Measurements from ENCODE around the gene RAI14.

RAI14 gene

GRCh38 chr5:34680896-34681295 lies 24.8 kb downstream of the RAI14 start:
- FAIRE-seq = no peak

- no peak for FAIRE-seq
These were observed 26.9 kb downstream of the RAI14 start for GRCh38 chr5:34682926-34683623.

GRCh38 chr5:34684281-34684979 lies 28.3 kb downstream of the RAI14 start:
- no peak for FAIRE-seq

DNA sequence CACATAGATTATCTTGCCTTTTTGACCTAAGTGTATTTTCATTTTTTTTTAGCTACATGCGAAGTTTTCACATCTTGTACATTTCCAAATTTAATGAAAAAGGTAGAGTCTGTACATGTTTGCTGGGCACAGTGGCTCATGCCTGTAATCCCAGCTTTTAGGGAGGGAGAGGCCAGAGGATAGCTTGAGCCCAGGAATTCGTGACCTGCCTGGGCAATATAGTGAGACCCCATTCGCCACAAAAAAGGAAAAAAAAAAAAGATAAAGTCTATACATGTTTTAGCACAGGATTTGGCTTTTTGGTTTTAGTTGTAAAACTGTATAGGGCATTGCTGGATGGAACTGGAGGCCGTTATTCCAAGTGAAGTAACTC lies 28.8 kb downstream of the RAI14 start:
- no peak for FAIRE-seq

DNA sequence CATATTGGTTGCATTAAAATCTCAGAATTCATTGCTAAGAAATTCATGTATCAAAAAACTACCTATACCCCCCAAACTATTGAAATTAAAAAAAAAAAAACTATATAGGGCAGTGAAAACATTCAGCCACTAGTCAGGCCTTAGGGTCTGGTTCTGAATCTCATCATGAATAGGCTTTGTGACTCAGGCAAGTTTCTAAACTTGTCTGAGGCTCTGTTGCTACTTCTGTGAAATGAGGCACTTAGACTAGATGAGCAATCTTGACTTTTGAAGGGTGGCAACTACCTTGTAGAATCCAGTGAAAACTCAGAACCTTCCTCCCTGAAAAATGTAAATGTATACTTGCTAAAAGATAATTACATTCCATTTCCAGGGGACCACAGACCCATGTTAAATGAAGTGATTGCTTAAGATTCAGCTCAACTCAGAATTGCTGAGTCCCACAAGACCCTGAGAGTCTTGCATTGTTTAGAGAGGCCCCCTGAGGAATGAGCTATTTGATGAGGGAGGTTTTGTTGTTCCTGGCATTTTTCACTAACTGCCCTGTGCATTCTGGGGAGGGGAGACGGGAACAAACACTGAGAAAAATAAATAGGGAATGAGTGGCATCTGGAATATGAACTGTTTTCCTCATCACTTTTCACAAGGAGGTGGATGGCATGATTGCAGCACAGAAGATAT lies 29.5 kb downstream of the RAI14 start:
- no peak for FAIRE-seq

DNA sequence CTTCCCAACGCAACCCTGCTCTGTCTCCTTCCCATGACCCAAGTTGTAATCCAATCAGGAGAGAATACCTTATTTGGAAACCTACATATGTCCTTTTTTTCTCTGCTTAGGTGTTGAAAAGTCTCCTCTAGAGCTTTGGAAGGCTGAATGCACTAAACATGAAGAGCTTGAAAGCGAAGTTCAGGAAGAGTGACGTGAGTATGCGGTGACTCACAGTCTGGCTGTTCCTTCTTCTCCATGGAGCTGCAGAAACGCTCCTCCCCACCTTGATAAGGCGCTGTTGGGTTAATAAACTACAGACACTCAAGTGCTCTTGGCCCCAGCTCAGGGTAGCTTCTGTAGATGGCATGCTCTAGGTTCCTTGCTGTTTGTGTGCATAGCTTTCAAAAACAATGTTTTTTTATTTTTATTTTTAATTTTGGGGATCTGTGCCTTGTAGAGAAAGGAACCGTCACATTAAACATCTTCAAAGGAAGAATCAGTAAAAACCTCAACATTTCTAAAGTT lies 30.7 kb downstream of the RAI14 start:
- no peak for FAIRE-seq

DNA sequence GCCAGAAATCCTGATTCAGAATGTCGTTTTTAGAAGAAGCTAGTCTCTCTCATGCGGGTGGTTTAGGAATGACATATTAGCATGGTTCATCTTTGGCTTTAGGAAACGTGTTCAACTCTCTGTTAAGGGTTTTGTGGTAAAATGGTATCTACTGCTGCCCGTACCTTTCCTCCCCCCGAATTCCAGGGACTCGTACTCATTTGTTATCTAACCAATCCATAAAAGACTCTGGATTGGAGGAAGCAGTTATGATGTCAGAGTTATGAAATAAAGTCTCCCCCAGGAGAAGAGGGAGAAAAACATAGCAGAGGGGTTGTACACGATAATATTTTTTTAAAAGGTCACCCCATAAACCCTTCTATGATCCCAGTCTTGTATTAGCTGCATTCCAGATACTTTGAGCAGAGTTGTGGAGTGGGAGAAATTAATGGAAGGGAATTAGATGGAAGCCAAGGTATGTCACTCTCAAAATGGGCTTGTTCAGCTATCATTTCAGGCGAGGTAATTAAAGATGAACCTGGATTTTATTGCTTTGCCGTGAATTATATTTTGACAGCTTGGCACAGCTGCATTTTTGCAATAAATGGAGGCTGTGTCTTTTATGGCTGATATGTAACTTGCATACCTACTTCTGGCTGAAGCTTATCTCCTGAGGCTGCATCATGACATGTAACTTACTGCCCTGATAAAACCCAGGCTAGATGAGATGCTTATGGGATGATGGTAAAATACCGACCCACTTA lies 31.3 kb downstream of the RAI14 start:
- no peak for FAIRE-seq

- no peak for FAIRE-seq
These were observed 32.1 kb downstream of the RAI14 start for GRCh38 chr5:34688015-34688810.

- no peak for FAIRE-seq
These were observed 34.2 kb downstream of the RAI14 start for GRCh38 chr5:34690301-34690700.

GRCh38 chr5:34690898-34691297 lies 34.8 kb downstream of the RAI14 start:
- no peak for FAIRE-seq

DNA sequence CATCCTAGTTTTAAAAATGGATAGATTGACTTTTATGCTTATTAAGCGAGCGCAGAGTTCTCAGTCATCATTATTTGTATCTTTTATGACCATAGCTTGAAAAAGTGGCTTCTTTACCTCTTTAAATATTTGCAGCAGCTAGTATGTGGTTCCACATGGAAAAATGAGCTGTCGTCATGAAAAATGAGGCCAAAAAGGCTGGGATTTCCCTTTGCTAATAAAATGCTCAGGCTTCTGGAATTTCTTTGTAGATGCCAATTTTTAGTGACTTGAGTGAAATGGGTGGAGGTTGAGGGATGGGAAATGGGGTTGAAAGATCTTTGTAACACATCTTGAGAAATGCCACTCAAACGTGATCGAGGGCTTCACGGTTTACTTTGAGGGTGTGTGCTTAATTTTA lies 35.2 kb downstream of the RAI14 start:
- no peak for FAIRE-seq

DNA sequence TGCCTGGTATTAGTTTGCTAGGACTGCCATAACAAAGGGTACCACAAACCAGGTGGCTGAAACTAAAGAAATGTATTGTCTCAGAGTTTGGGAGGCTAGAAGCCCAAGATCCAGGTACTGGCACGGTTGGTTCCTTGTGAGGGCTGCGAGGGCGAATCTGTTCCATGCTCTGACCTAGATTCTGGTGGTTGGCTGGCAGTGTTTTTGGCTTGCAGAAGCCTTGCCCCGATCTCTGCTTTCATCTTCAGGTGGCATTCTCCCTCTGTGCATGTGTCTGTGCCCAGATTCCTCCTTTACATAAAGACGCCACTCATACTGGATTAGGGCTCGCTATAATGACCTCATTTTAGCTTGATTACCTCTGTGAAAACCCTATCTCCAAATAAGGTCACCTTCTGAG lies 36.7 kb downstream of the RAI14 start:
- FAIRE-seq = no peak

GRCh38 chr5:34694012-34694411 lies 37.9 kb downstream of the RAI14 start:
- no peak for FAIRE-seq

DNA sequence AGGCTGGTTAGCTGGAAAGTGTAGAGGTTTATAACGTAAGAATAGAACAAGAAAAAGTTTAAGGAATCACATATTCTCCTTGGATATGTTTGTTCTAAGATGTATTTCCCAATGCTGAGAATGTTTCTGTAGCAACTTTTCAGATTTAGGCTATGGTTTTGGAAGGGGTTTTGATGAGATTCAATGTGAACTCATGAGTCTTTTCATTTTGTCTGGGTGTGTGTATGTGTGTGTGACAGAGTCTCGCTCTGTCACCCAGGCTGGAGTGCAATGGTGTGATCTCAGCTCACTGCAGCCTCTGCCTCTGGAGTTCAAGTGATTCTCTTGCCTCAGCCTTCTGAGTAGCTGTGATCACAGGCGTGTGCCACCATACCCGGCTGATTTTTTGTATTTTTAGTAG lies 38.6 kb downstream of the RAI14 start:
- no peak for FAIRE-seq

DNA sequence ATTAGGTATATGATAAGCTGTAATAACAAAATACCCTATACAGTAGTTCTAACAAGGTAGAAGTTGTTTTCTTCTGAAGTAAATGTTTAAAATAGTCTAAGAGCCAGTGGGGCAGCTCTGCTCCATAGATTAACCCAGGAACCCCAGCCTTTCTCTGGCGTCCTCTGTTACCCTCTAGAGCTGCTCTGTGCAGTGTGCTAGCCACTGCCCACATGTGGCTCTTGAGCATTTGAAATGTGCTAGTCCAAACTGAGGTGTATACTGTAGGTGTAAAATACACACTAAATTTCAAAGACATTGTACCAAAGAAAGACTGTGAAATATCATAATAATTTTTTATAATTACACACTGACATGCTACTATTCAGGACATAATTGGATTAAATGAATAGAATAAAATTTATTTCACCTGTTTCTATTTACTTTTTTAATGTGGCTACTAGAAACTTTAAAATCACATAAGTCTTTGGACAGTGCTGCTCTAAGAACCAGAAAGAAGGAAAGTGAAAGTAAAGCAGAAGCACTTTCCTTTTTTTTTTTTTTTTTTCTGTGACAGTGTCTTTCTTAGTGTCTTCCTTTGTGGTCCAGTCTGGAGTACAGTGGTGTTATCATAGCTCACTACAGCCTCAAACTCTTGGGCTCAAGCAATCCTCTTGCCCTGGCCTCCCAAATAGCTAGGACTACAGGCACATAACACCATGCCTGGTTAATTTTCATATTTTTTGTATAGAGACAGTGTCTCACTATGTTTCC lies 39.3 kb downstream of the RAI14 start:
- FAIRE-seq = no peak

DNA sequence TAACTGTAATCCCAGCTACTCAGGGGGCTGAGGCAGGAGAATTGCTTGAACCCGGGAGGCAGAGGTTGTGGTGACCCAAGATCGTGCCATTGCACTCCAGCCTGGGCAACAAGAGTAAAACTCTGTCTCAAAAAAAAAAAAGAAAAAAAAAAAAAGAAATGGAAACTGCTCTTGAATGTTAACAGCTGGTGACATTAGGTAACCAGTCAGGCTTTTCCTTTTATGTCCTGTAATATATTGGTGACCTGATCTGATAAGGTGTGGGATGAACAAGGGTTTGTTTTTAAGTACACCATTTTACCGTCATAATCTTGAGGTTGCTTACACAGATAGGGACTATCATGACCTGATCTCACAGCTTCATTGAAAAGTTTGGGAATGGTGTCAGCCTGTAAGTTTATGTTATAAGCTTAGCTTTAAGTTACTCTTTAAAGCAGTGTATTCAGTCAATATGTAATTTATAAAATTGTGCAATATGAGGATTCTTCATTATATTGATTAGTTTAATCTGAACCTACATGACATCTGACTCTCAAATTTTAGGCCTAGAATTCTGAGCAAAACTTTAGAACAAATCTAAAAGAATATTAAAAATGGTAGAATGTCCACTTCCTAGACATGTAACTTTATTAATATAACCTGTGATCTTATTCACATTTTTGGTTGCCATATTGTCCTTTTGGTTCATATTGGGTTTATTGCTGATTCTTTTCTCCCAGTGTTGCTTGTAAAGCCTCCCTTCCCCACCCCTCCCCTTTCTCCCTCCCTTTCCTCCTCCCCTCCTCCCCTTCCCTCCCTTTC lies 41.4 kb downstream of the RAI14 start:
- no peak for FAIRE-seq

DNA sequence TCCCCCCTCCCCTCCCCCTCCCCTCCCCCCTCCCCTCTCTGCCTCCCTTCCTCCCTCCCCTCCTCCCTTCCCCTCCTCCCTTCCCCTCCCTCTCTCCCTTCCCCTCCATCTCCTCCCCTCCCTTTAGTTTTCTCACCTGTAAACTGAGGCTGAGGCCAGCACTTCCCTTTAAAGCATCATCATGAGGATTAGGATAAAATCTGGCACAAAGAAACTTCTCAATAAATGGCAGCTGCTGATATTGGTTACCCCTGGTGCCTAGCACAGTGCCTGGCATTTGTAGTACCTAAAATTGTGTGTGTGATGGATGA lies 41.9 kb downstream of the RAI14 start:
- no peak for FAIRE-seq

GRCh38 chr5:34698754-34699153 lies 42.6 kb downstream of the RAI14 start:
- no peak for FAIRE-seq

- no peak for FAIRE-seq
These were observed 43.3 kb downstream of the RAI14 start for GRCh38 chr5:34699155-34700077.

DNA sequence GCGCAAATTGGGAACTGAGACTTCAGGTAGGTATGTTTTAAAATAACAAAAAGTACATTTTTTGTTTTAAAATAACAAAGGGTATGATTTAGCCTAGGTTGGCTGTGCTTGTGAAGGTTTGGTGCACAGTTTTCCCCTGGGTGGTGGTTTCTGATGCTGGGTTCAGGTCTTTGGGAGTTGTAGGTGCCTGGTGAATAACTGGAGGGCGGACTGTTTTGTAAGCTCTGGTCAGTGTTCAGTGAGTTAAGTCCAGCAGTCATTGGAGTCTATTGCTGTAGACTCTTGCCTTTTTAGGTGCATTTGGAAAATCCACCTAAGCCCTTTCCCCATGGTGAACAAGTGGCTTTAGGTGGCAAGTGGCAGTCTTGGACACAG lies 43.9 kb downstream of the RAI14 start:
- no peak for FAIRE-seq
